CD4-positive, alpha-beta T cell treated with Interleukin-4 for 1 hour (primary cell): Measurements from ENCODE around the gene GDAP2.
"Not testable (repeated sequence)": the region's sequence is repeated elsewhere in the genome, so short reads cannot be mapped to it uniquely, and the experiment has no call there.

Source experiments
- DNase-seq, 2 donors: peaks; one replicate each; pipeline ENCODE4 v3.0.0-alpha.2; 2020 to 2022

GDAP2 gene

GRCh38 chr1:117897551-117897950 lies 31.9 kb downstream of the GDAP2 start:
- DNase-seq: no peak

GRCh38 chr1:117895482-117896114 lies 33.8 kb downstream of the GDAP2 start:
- peak; percentile 20 to 59 for DNase-seq

- DNase-seq: no peak
Observed at GRCh38 chr1:117894078-117894477, 35.3 kb downstream of the GDAP2 start.

- DNase-seq: no peak
Observed at GRCh38 chr1:117892512-117892911, 36.9 kb downstream of the GDAP2 start.

GRCh38 chr1:117890452-117890851 lies 39.0 kb downstream of the GDAP2 start:
- no peak for DNase-seq

GRCh38 chr1:117886101-117886795 lies 43.2 kb downstream of the GDAP2 start:
- no peak for DNase-seq

GRCh38 chr1:117883616-117884015 lies 45.8 kb downstream of the GDAP2 start:
- no peak for DNase-seq

- no peak for DNase-seq
Observed at GRCh38 chr1:117879284-117879683, 50.1 kb downstream of the GDAP2 start.

- no peak for DNase-seq
Observed at GRCh38 chr1:117877823-117878222, 51.6 kb downstream of the GDAP2 start.

- no peak for DNase-seq
Observed at GRCh38 chr1:117871013-117871412, 58.4 kb downstream of the GDAP2 start.

- DNase-seq: no peak
Observed at GRCh38 chr1:117861694-117862093, 67.7 kb downstream of the GDAP2 start.

- no peak for DNase-seq
Observed at GRCh38 chr1:117860896-117861610, 68.4 kb downstream of the GDAP2 start.

- DNase-seq: no peak
Observed at GRCh38 chr1:117859901-117860300, 69.5 kb downstream of the GDAP2 start.

- no peak for DNase-seq
Observed at GRCh38 chr1:117857418-117857817, 72.0 kb downstream of the GDAP2 start.

- DNase-seq: no peak
Observed at GRCh38 chr1:117852853-117853553, 76.4 kb downstream of the GDAP2 start.

- DNase-seq: no peak
Observed at GRCh38 chr1:117851687-117852086, 77.7 kb downstream of the GDAP2 start.

GRCh38 chr1:117846674-117847425 lies 82.6 kb downstream of the GDAP2 start:
- no peak for DNase-seq

GRCh38 chr1:117844478-117844877 lies 84.9 kb downstream of the GDAP2 start:
- DNase-seq: not testable (repeated sequence)

- DNase-seq: no peak
Observed at GRCh38 chr1:117843791-117844190, 85.6 kb downstream of the GDAP2 start.

- DNase-seq: no peak
Observed at GRCh38 chr1:117842408-117843170, 86.8 kb downstream of the GDAP2 start.

GRCh38 chr1:117841117-117841650 lies 88.2 kb downstream of the GDAP2 start:
- DNase-seq: no peak

- DNase-seq: no peak
Observed at GRCh38 chr1:117838911-117839310, 90.5 kb downstream of the GDAP2 start.
